ENCODE measurements around the gene PITPNM1.
A peak's percentile ranks its signal among the peaks of the same experiment; 100 is the strongest.
"Not testable (repeated sequence)": the region's sequence is repeated elsewhere in the genome, so short reads cannot be mapped to it uniquely, and the experiment has no call there.

Gene PITPNM1

DNA sequence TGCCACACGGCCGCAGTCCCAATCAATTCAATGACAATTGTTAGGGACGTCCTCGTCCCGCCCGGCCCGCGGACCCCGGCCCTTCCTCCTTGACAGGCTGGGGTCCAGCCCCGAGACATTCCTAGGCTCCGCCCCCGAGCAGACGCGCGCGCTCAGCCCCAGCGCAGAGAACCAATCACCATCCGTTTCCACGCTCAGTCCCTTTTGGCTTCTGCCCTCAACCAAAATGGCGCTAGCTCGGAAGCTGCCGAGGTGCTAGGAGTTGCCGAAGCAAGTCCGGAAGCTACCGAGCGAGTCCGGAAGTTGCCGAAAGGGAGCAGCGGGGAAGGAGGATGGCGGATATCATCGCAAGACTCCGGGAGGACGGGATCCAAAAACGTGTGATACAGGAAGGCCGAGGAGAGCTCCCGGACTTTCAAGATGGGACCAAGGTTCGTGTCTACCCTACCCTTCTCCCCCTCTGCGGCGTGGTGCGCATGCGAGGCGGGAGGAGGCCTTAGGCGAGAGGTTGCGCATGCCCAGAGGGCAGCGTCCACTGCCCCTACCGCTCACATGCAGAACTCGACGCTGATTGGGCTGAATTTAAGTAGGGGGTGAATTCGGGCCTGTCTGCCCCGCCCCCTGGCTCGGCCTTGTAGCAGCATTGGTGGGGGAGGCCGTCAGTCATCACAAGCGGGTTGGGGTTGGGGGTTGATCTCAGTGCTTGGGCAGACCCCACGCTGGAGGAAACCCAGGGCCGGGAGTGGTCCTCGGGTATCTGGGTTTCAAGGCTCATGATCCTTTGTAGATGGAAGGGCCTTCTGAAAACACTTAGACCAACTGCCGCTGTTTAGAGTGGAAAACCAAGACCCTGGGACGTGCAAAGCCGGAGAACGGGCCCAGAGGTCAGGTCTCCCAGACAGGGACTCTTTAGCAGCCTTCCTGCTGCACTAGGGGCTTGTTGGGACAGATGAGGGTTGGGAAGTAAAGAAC is 22.1 kb downstream of the PITPNM1 start, which contains the start of gene AIP:
TSS of gene AIP (plus strand) at position 200 of the 972 bp plus-strand sequence. CDS start at position 333, 133 bp downstream.
- H3K27me3 ChIP-seq (ENCODE audit: insufficient read depth, poor library complexity, severe bottlenecking), result no peaks in the 10 kb centered on the region
- TF ChIP-seq, protein P1, sequence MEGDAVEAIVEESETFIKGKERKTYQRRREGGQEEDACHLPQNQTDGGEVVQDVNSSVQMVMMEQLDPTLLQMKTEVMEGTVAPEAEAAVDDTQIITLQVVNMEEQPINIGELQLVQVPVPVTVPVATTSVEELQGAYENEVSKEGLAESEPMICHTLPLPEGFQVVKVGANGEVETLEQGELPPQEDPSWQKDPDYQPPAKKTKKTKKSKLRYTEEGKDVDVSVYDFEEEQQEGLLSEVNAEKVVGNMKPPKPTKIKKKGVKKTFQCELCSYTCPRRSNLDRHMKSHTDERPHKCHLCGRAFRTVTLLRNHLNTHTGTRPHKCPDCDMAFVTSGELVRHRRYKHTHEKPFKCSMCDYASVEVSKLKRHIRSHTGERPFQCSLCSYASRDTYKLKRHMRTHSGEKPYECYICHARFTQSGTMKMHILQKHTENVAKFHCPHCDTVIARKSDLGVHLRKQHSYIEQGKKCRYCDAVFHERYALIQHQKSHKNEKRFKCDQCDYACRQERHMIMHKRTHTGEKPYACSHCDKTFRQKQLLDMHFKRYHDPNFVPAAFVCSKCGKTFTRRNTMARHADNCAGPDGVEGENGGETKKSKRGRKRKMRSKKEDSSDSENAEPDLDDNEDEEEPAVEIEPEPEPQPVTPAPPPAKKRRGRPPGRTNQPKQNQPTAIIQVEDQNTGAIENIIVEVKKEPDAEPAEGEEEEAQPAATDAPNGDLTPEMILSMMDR (IDR thresholded peaks at IDR 0.05; ENCODE audit: poor library complexity, severe bottlenecking), result no peak
- peak within 1 kb of the TSS; percentile 40 for H3K27ac ChIP-seq (ENCODE audit: poor library complexity, severe bottlenecking)
- peaks cover 9% of the 10 kb centered on the region for H3K36me3 ChIP-seq (ENCODE audit: low read depth)
- peaks cover 11% of the 10 kb centered on the region for H3K4me1 ChIP-seq (ENCODE audit: insufficient read depth, poor library complexity, severe bottlenecking)
- H3K9me3 ChIP-seq (ENCODE audit: severe bottlenecking), result no peaks in the 10 kb centered on the region
- peak within 1 kb of the TSS; percentile 42 for H3K4me3 ChIP-seq (ENCODE audit: severe bottlenecking)
- ATAC-seq (ENCODE audit: low read depth) (peak; percentile 99), DNase-seq (ENCODE audit: low spot score) (peak; percentile 95)

DNA sequence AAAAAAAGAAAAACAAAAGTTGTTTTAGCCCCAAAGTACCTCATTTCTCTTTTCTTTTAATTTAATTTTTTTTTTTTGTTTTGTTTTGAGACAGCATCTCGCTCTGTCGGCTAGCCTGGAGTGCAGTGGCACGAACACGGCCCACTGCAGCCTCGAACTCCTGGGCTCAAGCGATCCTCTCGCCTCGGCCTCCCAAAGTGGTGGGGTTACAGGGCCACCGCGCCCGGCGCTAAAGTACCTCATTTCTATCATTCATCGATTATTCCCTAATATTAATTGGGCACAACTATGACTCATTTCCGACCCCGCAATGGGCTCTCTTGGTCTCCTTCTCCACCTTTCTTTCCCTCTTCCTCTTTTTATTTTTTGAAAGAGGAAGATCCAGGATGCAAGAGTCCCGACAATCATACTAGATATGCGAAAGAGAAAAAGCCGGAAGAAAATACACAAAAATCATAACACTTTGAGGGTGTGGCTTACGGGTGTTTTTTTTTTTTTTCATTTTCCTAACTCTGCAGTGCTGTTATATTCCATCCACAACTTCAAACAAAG is 22.8 kb downstream of the PITPNM1 start:
- TF ChIP-seq, protein P1 (IDR thresholded peaks at IDR 0.05; ENCODE audit: poor library complexity, severe bottlenecking), result no peak
- Histone ChIP-seq H3K27me3 (ENCODE audit: insufficient read depth, poor library complexity, severe bottlenecking) (no peaks in the 10 kb centered on the region), H3K9me3 (ENCODE audit: severe bottlenecking) (no peaks in the 10 kb centered on the region), H3K27ac (ENCODE audit: poor library complexity, severe bottlenecking) (peak overlapping the region; percentile 40), H3K4me1 (ENCODE audit: insufficient read depth, poor library complexity, severe bottlenecking) (peaks cover 11% of the 10 kb centered on the region), H3K36me3 (ENCODE audit: low read depth) (peaks cover 1% of the 10 kb centered on the region; the same call in 1 of the 2 replicates), H3K4me3 (ENCODE audit: severe bottlenecking) (peak overlapping the region; percentile 42)
- DNase-seq (ENCODE audit: low spot score) (no peak), ATAC-seq (ENCODE audit: low read depth) (no peak)

DNA sequence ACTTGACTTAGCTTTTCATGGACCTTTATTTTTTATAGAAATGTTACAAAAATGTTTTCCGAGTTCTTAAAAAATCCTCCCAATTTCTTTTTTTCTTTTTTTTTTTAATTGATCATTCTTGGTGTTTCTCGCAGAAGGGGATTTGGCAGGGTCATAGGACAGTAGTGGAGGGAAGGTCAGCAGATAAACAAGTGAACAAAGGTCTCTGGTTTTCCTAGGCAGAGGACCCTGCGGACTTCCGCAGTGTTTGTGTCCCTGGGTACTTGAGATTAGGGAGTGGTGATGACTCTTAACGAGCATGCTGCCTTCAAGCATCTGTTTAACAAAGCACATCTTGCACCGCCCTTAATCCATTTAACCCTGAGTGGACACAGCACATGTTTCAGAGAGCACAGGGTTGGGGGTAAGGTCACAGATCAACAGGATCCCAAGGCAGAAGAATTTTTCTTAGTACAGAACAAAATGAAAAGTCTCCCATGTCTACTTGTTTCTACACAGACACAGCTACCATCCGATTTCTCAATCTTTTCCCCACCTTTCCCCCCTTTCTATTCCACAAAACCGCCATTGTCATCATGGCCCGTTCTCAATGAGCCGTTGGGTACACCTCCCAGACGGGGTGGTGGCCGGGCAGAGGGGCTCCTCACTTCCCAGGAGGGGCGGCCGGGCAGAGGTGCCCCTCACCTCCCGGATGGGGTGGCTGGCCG is 27.7 kb downstream of the PITPNM1 start:
- H3K27ac ChIP-seq (ENCODE audit: poor library complexity, severe bottlenecking); H3K4me1 ChIP-seq (ENCODE audit: insufficient read depth, poor library complexity, severe bottlenecking); ATAC-seq (ENCODE audit: low read depth); H3K9me3 ChIP-seq (ENCODE audit: severe bottlenecking); H3K4me3 ChIP-seq (ENCODE audit: severe bottlenecking); H3K36me3 ChIP-seq (ENCODE audit: low read depth); DNase-seq (ENCODE audit: low spot score); H3K27me3 ChIP-seq (ENCODE audit: insufficient read depth, poor library complexity, severe bottlenecking): not testable (repeated sequence)

DNA sequence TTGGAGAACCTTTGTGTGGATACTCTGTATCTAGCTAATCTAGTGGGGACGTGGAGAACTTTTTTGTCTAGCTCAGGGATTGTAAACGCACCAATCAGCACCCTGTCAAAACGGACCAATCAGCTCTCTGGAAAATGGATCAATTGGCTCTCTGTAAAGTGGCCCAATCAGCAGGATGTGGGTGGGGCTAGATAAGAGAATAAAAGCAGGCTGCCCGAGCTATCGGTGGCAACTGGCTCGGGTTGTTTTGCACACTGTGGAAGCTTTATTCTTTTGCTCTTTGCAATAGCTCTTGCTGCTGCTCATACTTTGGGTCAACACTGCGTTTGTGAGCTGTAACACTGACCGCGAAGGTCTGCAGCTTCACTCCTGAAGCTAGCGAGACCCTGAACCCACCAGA is 28.5 kb downstream of the PITPNM1 start:
- not testable (repeated sequence) for H3K27me3 ChIP-seq (ENCODE audit: insufficient read depth, poor library complexity, severe bottlenecking); H3K36me3 ChIP-seq (ENCODE audit: low read depth); ATAC-seq (ENCODE audit: low read depth); DNase-seq (ENCODE audit: low spot score); H3K4me3 ChIP-seq (ENCODE audit: severe bottlenecking); H3K9me3 ChIP-seq (ENCODE audit: severe bottlenecking); H3K27ac ChIP-seq (ENCODE audit: poor library complexity, severe bottlenecking); H3K4me1 ChIP-seq (ENCODE audit: insufficient read depth, poor library complexity, severe bottlenecking)

DNA sequence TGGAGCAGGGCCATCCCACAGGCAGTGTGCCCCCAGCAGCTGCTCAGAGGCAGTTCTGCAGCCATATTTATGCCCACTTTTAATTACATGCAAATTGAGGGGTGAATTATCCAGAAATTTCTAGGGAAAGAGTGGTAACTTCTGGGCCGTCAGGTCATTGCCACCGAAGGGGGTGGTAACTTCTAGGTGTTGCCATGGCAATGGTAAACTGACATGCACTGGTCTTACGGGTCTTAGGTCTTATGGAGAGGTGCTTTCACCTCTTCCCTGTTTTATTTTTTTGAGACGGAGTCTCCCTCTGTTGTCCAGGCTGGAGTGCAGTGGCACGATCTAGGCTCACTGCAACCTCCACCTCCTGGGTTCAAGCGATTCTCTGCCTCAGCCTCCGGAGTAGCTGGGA is 32.3 kb downstream of the PITPNM1 start:
- H3K27me3 ChIP-seq (ENCODE audit: insufficient read depth, poor library complexity, severe bottlenecking), result no peaks in the 10 kb centered on the region
- ATAC-seq (ENCODE audit: low read depth) (no peak), DNase-seq (ENCODE audit: low spot score) (no peak)
- H3K36me3 ChIP-seq (ENCODE audit: low read depth), result no peaks in the 10 kb centered on the region
- TF ChIP-seq, protein P1 (IDR thresholded peaks at IDR 0.05; ENCODE audit: poor library complexity, severe bottlenecking), result no peak
- no peak overlapping the region for H3K4me3 ChIP-seq (ENCODE audit: severe bottlenecking)
- H3K4me1 ChIP-seq (ENCODE audit: insufficient read depth, poor library complexity, severe bottlenecking), result no peaks in the 10 kb centered on the region
- no peaks in the 10 kb centered on the region for H3K9me3 ChIP-seq (ENCODE audit: severe bottlenecking)
- H3K27ac ChIP-seq (ENCODE audit: poor library complexity, severe bottlenecking), result no peak overlapping the region

Data from RWPE2 (cell line).